H1 (cell line): Measurements from ENCODE around the gene FOXK1. TPM values are rescaled to one million over a fixed set of nuclear protein-coding genes. Genes with fewer than 3 reads are reported as not detected.

ENCODE experiments used
- CTCF ChIA-PET: fragments of 300-600 bp; sonication (Branson Sonifier 250); formaldehyde crosslinking; loops from one replicate; lab custom pipeline; 2021; ENCODE audit not compliant: partially characterized antibody; lab: Charles Lee
- POLR2A ChIA-PET: fragments of 300-600 bp; sonication (Branson Sonifier 250); formaldehyde crosslinking; loops from one replicate; lab custom pipeline; 2021; ENCODE audit warnings: inconsistent platforms; ENCODE audit not compliant: partially characterized antibody; lab: Charles Lee
- DNase-seq, 2 experiments: peaks; one replicate each; pipeline versions ENCODE4 v3.0.0 to v3.0.0-alpha.2; 2010 to 2022; ENCODE audit warnings: low spot score in 2 of 2, low read depth in 1 of 2, mixed read lengths in 1 of 2
- FAIRE-seq: peaks from 2 replicates; lab custom pipeline; 2011; peaks lifted over from hg19 to GRCh38; lab: Jason Lieb, UNC
- H2AFZ ChIP-seq: 2 replicates; pipeline ENCODE4 v1.8.1; 2012; ENCODE audit warnings: low read length, inconsistent platforms
- H2AK5ac ChIP-seq: 2 replicates; pipeline ENCODE4 v1.6.1; 2013; ENCODE audit warnings: low read depth, low read length
- H2BK120ac ChIP-seq: replicated peaks from 2 replicates; pipeline ENCODE3; 2013; ENCODE audit warnings: low read depth, low read length, inconsistent platforms
- H2BK12ac ChIP-seq: 2 replicates; pipeline ENCODE4 v1.6.1; 2013; ENCODE audit warnings: low read depth, low read length
- H2BK15ac ChIP-seq: 2 replicates; pipeline ENCODE4 v1.6.1; 2013; ENCODE audit warnings: low read length
- H2BK20ac ChIP-seq: 2 replicates; pipeline ENCODE4 v1.6.1; 2013; ENCODE audit warnings: low read length
- H2BK5ac ChIP-seq: 2 replicates; pipeline ENCODE4 v1.6.1; 2013; ENCODE audit warnings: low read depth, low read length
- H3K14ac ChIP-seq: 2 replicates; pipeline ENCODE4 v1.6.1; 2013; ENCODE audit warnings: inconsistent platforms; ENCODE audit not compliant: insufficient read length
- H3K18ac ChIP-seq: 2 replicates; pipeline ENCODE4 v1.6.1; 2013; ENCODE audit warnings: low read length; ENCODE audit errors: extremely low read depth
- H3K23ac ChIP-seq: 2 replicates; pipeline ENCODE4 v1.6.1; 2013; ENCODE audit warnings: inconsistent platforms; ENCODE audit not compliant: insufficient read length
- H3K23me2 ChIP-seq: 2 replicates; pipeline ENCODE4 v1.6.1; 2013; ENCODE audit warnings: low read depth, low read length
- H3K27ac ChIP-seq: 2 replicates; pipeline ENCODE4 v1.6.1; 2011; ENCODE audit warnings: low read depth, low read length, inconsistent platforms
- H3K27me3 ChIP-seq, 4 experiments: replicated peaks in 1 of 4; 1 replicate in 1 of 4; 2 replicates in 3 of 4; pipeline versions ENCODE4 v1.6.1 to v1.8.1; 2011 to 2013; ENCODE audit warnings: low read length in 3 of 4, mild to moderate bottlenecking in 3 of 4, inconsistent platforms in 2 of 4, mixed read lengths in 2 of 4, moderate library complexity in 1 of 4; ENCODE audit not compliant: control insufficient read depth in 3 of 4, insufficient read depth in 3 of 4; ENCODE audit errors: extremely low read depth in 1 of 4
- H3K36me3 ChIP-seq, 4 experiments: 2 replicates each; pipeline versions ENCODE4 v1.6.1 to v1.8.1; 2011 to 2013; ENCODE audit warnings: mild to moderate bottlenecking in 4 of 4, low read length in 3 of 4, moderate library complexity in 2 of 4, control low read depth in 1 of 4, inconsistent platforms in 1 of 4; ENCODE audit not compliant: insufficient read depth in 4 of 4, control insufficient read depth in 2 of 4
- H3K4ac ChIP-seq: replicated peaks from 2 replicates; pipeline ENCODE3; 2013; ENCODE audit warnings: low read length, low read depth, mixed read lengths, inconsistent platforms; ENCODE audit not compliant: insufficient read length
- H3K4me1 ChIP-seq, 4 experiments: replicated peaks in 1 of 4; 1 replicate in 1 of 4; 2 replicates in 3 of 4; pipeline versions ENCODE4 v1.6.1 to v1.8.1; 2011 to 2013; ENCODE audit warnings: low read length in 3 of 4, inconsistent platforms in 2 of 4, mixed read lengths in 1 of 4; ENCODE audit not compliant: insufficient read depth in 4 of 4, control insufficient read depth in 3 of 4
- H3K4me2 ChIP-seq, 2 experiments: 2 replicates each; pipeline versions ENCODE4 v1.6.1 to v1.8.1; 2011 to 2013; ENCODE audit warnings: low read depth in 2 of 2, low read length in 2 of 2, control low read depth in 1 of 2, inconsistent platforms in 1 of 2, mild to moderate bottlenecking in 1 of 2; ENCODE audit not compliant: insufficient read depth in 1 of 2
- H3K4me3 ChIP-seq, 4 experiments: fragments of 200-600, 300-600 bp in 1 of 4; sonication (generic), shearing (Covaris generic), sonication (Bioruptor Twin) in 1 of 4; 2 replicates each; pipeline versions ENCODE4 v1.5.1 to v1.8.1; 2011 to 2016; ENCODE audit warnings: low read length in 4 of 4, low read depth in 3 of 4, control low read depth in 2 of 4, inconsistent platforms in 2 of 4, mild to moderate bottlenecking in 2 of 4, mixed read lengths in 1 of 4, moderate library complexity in 1 of 4; ENCODE audit not compliant: insufficient read depth in 2 of 4; ENCODE audit errors: extremely low read depth in 1 of 4
- H3K56ac ChIP-seq: replicated peaks from 2 replicates; pipeline ENCODE3; 2013; ENCODE audit warnings: low read depth, mild to moderate bottlenecking, mixed read lengths, low read length, inconsistent platforms; ENCODE audit not compliant: insufficient read length
- H3K79me1 ChIP-seq: 2 replicates; pipeline ENCODE4 v1.6.1; 2013; ENCODE audit warnings: low read depth, low read length, control low read depth
- H3K79me2 ChIP-seq, 2 experiments: 2 replicates each; pipeline versions ENCODE4 v1.6.1 to v1.8.1; 2012 to 2013; ENCODE audit warnings: low read length in 2 of 2, mild to moderate bottlenecking in 2 of 2, inconsistent platforms in 1 of 2; ENCODE audit not compliant: insufficient read depth in 2 of 2, control insufficient read depth in 1 of 2
- H3K9ac ChIP-seq, 4 experiments: replicated peaks in 1 of 4; 1 replicate in 1 of 4; 2 replicates in 3 of 4; pipeline versions ENCODE4 v1.6.1 to v1.8.1; 2011 to 2013; ENCODE audit warnings: low read depth in 3 of 4, low read length in 3 of 4, control low read depth in 2 of 4, mild to moderate bottlenecking in 2 of 4, moderate library complexity in 2 of 4, inconsistent platforms in 1 of 4; ENCODE audit errors: extremely low read depth in 1 of 4
- H3K9me3 ChIP-seq, 2 experiments: 2 replicates each; pipeline versions ENCODE4 v1.6.1 to v1.8.1; 2012 to 2013; ENCODE audit warnings: mild to moderate bottlenecking in 2 of 2, moderate library complexity in 2 of 2, control low read depth in 1 of 2, inconsistent platforms in 1 of 2, low read depth in 1 of 2, low read length in 1 of 2, mixed read lengths in 1 of 2; ENCODE audit not compliant: insufficient read depth in 2 of 2
- H4K20me1 ChIP-seq, 2 experiments: replicated peaks in 1 of 2; 2 replicates each; pipeline versions ENCODE3 to v1.8.1; 2011 to 2013; ENCODE audit warnings: inconsistent platforms in 2 of 2, low read length in 2 of 2, mild to moderate bottlenecking in 1 of 2; ENCODE audit not compliant: insufficient read depth in 2 of 2, control insufficient read depth in 1 of 2
- H4K5ac ChIP-seq: 2 replicates; pipeline ENCODE4 v1.6.1; 2013; ENCODE audit warnings: low read length, low read depth, mixed read lengths, inconsistent platforms; ENCODE audit not compliant: insufficient read length
- H4K8ac ChIP-seq: 2 replicates; pipeline ENCODE4 v1.8.0; 2013; ENCODE audit warnings: mild to moderate bottlenecking, moderate library complexity, low read length, inconsistent platforms; ENCODE audit not compliant: insufficient read depth; ENCODE audit errors: extremely low read depth
- H4K91ac ChIP-seq: replicated peaks from 2 replicates; pipeline ENCODE3; 2013; ENCODE audit warnings: low read length, mixed read lengths, inconsistent platforms; ENCODE audit not compliant: insufficient read length
- MAX ChIP-seq: IDR thresholded peaks from 2 replicates; pipeline ENCODE4 v1.6.1; 2012; ENCODE audit warnings: inconsistent platforms
- TCF12 ChIP-seq: IDR thresholded peaks from 2 replicates; pipeline ENCODE4 v1.6.1; 2011; ENCODE audit warnings: low read depth, mild to moderate bottlenecking, low read length
- WGBS, 2 experiments: shearing (Covaris generic) in 1 of 2; methylation state at CpG; one replicate each; pipeline versions ENCODE4 v1.1.6 to v1.1.7; 2013 to 2015; ENCODE audit warnings: low lambda C conversion rate in 2 of 2, mixed read lengths in 2 of 2, inconsistent platforms in 1 of 2, low coverage in 1 of 2, missing lambda C conversion rate in 1 of 2; ENCODE audit not compliant: insufficient replicate concordance in 2 of 2, insufficient coverage in 1 of 2, insufficient read length in 1 of 2; ENCODE audit errors: extremely low coverage in 1 of 2, missing lambda C conversion rate in 1 of 2; 5-methylcytosine and 5-hydroxymethylcytosine counted together
- polyA plus RNA-seq, 7 experiments: library from polyadenylated mRNA; depleted of rRNA in 3 of 7; stranded (reverse) in 5 of 7; unstranded in 2 of 7; fragments of >200 nt in 5 of 7; fragments of 200-250 nt in 2 of 7; gene quantifications; 1 replicate in 5 of 7; 2 replicates in 1 of 7; 4 replicates in 1 of 7; pipeline versions ENCODE4 v1.2.1 to v1.2.3, GENCODE V29; 2011 to 2013; ENCODE audit warnings: missing spikeins in 2 of 7, mixed read lengths in 2 of 7
- total RNA-seq: library from RNA; stranded (reverse); fragmentation: NEBNext Ultra II Directional; extraction: Animal tissue kit (Norgen Biotek cat#: 25700); gene quantifications from 2 replicates; pipeline ENCODE4 v1.2.1, GENCODE V29; 2021

Gene FOXK1
- total and polyA plus RNA-seq, 2 of the 8 experiments (the other 6 are each of a cell fraction or from before 2014, with no cell fraction given), result 2.0 to 8.5 TPM

GRCh38 chr7:4799508-4800268, 117.6 kb downstream of the FOXK1 start:
- WGBS, 2 experiments, result 95% methylated on average over 25 of the region's 39 CpGs; no CpG with 5 or more reads in 1 of the 2 experiments
- no peak overlapping the region for H3K4me3 ChIP-seq
- H2BK120ac ChIP-seq, result no peak overlapping the region
- TF ChIP-seq TCF12, result no peak
- peak; percentile 47 for TF ChIP-seq MAX
- H3K9me3 ChIP-seq, result no peaks in the 10 kb centered on the region
- H2AK5ac ChIP-seq, result no peak overlapping the region
- H4K20me1 ChIP-seq, result no peaks in the 10 kb centered on the region
- no peak overlapping the region for H3K23ac ChIP-seq
- no peak overlapping the region for H2BK15ac ChIP-seq
- FAIRE-seq, result no peak
- DNase-seq, result no peak
- H2BK12ac ChIP-seq, result no peak overlapping the region
- no peak overlapping the region for H3K4ac ChIP-seq
- no peak overlapping the region for H3K9ac ChIP-seq
- H3K14ac ChIP-seq, result no peak overlapping the region
- ChIA-PET CTCF (interaction anchor here (0.6 to 8.0 kb wide), 16 partner anchors 8 to 349 kb away, joined by 3 to 65 read pairs (median 5); partner anchors contain the start of gene RADIL), POLR2A (interaction anchor here (0.7 to 1.0 kb wide), 3 partner anchors 10 to 18 kb away, joined by 3 to 4 read pairs (median 3); no protein-coding TSS in a partner anchor)
- H4K8ac ChIP-seq, result no peak overlapping the region; the same call in 1 of the 2 replicates
- H2BK20ac ChIP-seq, result no peak overlapping the region
- H3K56ac ChIP-seq, result no peak overlapping the region
- H2BK5ac ChIP-seq, result no peak overlapping the region
- no peaks in the 10 kb centered on the region for H3K79me1 ChIP-seq
- H2AFZ ChIP-seq, result no peak overlapping the region
- H3K36me3 ChIP-seq, result no peaks in the 10 kb centered on the region
- no peak overlapping the region for H4K91ac ChIP-seq
- H3K4me1 ChIP-seq, result peaks cover 0 to 7% (median 0%) of the 10 kb centered on the region in 4 experiments; a peak in 1 of 7 replicates
- H3K23me2 ChIP-seq, result no peaks in the 10 kb centered on the region
- no peaks in the 10 kb centered on the region for H3K27me3 ChIP-seq
- H3K4me2 ChIP-seq, result no peak overlapping the region
- no peaks in the 10 kb centered on the region for H3K79me2 ChIP-seq
- H4K5ac ChIP-seq, result no peak overlapping the region
- H3K27ac ChIP-seq, result no peak overlapping the region
- H3K18ac ChIP-seq, result no peak overlapping the region
